DMS153 (cell line): Measurements from ENCODE around the gene RIMBP2.

ENCODE experiments used
- DNase-seq: peaks from one replicate; lab custom pipeline; 2025; lab: John Stamatoyannopoulos, UW

RIMBP2 gene

GRCh38 chr12:130626601-130627000 lies 89.5 kb downstream of the RIMBP2 start:
- no peak for DNase-seq

DNA sequence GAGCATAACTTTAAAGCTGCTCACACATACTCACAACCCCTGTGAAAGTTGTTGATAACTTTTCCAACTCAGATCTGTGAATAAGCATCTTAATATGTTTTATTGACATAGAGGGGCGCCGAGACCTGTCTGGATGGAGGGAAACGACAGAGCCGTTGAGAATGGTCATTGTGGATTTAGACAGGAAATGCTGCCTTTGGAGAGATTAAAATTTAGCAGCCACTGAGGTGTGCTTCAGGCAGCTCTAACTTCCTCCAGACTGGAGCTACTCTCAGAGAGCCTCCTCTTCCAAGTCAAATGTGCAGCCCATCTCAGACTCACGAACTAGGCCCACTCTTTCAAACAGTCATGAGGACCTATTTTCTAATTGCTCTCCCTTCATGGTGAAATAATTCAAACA lies 90.9 kb downstream of the RIMBP2 start:
- DNase-seq = no peak

DNA sequence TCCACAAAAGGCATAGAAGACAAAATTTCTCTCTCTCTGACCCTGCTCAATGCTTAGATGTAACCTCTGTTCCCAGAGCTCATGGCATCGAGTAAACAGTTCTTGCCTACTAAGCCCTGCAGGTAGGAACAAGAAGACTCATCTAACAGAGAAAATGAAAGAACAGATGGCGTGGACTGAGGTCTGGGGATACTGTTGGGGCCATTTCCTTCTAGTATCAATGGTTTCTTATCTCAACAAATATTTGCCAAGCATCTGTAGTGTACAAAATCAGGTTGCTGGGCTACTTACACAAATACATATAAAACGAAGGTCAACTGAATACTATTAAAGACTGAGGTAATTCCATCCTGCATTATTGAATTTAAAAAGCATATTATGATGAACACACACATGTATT lies 93.3 kb downstream of the RIMBP2 start:
- peak; percentile 84 for DNase-seq

- DNase-seq = no peak
These were observed 94.3 kb downstream of the RIMBP2 start for GRCh38 chr12:130621696-130622298.

- DNase-seq = no peak
These were observed 95.3 kb downstream of the RIMBP2 start for GRCh38 chr12:130620756-130621155.

DNA sequence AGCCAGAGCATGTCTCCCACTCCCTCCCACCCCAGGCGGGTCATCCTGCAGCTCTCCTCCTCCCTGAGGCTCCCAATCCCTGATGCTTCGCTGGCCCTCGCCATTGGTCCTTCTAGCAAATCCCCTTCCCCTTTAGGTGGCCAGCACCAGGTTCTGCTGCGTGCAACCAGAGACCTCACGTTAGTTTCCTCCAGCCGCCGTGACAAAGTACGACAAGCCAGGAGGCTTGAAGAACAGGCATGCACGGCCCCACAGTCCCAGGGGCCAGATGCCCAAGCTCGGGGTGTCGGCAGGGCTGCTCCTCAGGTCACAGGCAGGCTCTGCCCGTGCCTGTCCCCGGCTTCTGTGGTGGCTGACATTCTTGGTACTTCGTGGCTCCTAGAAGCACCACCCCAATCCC lies 95.8 kb downstream of the RIMBP2 start:
- DNase-seq = no peak

DNA sequence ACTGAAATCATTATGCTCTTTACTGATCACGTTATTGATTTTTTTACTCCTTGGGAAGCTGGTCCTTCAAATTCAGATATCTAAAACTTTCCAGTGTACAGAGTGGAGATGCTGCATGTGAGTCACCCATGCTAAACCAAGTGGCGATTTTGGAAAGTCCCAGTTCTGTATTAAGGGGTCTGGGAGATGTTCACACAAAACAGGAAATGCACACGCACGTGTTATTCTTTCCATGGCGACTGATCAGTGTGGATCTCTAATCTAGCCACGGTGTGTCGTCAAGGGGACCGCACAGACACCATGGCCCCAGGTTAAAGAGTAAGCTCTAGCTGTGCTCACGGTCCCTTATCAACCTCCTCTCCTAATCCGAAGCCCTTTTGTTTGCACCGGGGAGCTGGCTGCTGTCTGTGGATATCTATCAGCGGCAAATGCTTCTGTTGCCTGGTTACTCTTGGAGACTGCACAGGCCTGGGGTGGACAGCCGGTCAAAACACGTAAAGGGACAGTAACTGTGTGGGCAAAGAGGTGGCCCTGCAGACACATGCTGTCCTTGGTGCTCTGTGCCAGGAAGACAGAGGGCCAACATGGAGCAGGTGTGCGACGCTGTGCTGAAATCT lies 96.6 kb downstream of the RIMBP2 start:
- no peak for DNase-seq

DNA sequence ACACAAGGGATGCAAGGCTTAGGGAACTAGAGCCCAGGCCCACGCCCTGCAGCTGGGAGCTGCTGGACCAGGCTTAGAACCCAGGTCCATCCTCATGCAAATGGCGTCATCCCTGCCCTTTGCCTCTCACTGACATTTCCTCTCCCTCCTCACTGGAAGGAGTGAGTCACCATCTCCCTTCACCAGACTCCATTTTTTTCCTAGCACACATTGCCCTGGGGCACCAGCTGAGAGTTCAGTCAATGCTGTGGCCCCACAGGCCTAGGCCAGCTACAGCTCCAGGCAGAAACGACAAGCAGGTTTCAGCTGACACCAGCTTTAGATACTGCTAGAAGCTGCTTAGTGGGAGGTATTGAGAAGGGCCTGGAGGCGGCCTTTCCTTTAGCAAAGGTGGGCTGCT lies 98.9 kb downstream of the RIMBP2 start:
- no peak for DNase-seq

GRCh38 chr12:130615861-130616345 lies 100.2 kb downstream of the RIMBP2 start:
- no peak for DNase-seq

- no peak for DNase-seq
These were observed 101.6 kb downstream of the RIMBP2 start for GRCh38 chr12:130614530-130614905.

DNA sequence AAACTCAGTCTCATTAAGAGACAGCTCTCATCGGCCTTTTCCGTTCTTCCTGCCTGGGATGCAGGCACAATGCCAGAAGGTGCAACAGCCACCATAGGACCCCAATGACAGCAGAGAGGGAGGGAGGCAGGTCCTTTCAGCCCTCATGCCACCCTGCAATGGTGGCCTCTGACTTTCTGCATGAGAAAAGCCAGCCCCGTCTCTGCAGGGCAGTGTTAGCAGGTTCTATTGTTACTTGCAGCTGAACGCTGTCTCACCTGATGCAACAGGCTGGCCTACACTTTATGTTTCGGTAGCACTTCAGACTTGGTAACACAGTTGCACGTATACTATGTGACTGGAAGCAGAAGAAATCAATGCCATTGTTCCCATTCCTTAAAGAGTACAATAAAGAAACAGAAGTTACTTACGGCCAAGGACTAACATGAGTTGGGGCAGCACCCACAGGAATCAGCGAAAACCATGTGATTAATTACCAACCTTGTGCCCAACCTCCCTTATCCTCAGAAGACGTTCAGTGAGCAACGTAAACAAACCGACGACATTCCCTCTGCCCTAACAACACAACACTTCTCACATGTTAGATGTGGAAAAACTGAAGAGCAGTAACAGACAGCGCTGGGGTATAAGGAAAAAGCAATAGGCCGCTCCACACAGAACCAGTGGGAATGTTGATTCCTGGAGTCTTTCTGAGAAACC lies 102.1 kb downstream of the RIMBP2 start:
- DNase-seq = no peak

- no peak for DNase-seq
These were observed 103.0 kb downstream of the RIMBP2 start for GRCh38 chr12:130613131-130613530.

DNA sequence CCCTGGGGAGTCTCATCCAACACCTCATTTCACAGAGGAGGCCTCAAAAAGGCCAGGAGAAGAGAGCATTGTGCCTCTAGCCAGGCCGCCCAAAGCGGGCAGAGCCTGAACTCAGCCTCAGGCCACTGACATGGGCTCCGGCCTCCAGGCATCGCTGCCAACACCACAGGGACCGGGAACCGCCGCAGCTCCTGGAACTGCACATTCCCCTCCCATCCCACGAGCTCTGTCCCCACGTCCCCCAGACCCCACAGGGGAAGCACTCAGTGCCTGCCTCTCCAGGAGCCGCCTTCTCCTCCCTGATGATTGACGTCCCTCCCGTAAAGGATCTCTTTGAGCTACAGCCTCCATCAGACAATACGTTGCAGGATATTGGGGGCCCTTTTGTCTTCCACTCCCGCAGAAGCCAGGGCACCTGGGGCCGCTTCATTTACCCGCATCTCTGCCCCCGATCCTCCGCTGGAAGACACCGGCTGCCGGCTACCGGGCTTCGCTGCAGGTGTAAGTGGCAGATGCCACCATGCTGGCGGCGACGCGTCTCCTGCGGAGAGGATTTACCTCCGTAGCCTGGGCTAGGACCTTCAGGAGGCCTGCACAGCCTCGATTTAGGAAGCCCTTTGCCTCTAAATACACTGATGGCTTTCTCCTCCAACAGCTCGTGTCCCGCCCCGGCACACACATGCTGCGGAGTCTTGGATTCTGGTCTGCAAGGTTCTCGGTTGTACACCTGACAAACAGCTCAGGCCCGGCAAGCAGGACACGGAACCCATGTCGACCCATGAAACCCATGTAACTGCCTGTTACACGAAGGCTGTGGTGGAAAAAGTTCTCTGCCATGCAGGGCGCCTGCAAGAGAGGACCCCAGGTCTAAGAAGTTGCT lies 104.8 kb downstream of the RIMBP2 start:
- DNase-seq = no peak

GRCh38 chr12:130609966-130610365 lies 106.1 kb downstream of the RIMBP2 start:
- no peak for DNase-seq

DNA sequence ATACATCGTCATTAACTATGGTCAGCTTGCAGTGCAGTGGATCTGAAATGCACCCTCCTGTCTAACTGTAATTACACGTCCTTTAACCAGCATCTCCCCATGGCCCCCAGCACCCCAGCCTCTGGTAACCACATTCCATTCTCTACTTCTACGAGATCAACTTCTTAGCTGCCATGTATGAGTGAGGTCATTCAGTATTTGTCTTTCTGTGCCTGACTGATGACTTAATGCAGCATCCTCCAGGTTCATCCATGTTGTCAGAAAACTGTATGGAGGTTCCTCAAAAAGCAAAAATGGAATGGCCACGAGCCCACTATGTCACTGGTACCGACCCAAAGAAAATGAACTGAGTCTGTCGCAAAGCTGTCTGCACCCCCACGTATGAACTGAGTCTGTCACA lies 107.3 kb downstream of the RIMBP2 start:
- no peak for DNase-seq

- no peak for DNase-seq
These were observed 108.0 kb downstream of the RIMBP2 start for GRCh38 chr12:130608132-130608531.

DNA sequence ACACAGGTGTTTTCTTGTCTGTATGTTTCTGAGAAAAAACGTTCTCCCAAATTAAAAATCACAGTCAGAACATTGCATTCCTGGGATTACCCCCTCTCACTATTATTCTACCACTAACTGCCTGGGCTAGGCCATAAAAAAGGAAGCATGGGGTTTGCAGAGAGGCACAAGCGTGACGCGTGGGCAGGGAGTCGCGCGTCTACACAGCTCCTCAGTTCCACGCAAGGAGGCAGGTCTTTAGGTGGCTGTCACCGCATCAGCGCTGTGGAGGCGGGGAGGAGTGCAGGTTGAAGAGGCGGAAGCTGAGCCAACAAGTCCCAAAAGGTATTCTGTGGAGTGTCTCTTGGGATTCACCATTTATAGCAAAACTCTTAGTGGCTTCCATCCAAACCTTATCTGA lies 109.9 kb downstream of the RIMBP2 start:
- no peak for DNase-seq

GRCh38 chr12:130603396-130603965 lies 112.6 kb downstream of the RIMBP2 start:
- DNase-seq = no peak

DNA sequence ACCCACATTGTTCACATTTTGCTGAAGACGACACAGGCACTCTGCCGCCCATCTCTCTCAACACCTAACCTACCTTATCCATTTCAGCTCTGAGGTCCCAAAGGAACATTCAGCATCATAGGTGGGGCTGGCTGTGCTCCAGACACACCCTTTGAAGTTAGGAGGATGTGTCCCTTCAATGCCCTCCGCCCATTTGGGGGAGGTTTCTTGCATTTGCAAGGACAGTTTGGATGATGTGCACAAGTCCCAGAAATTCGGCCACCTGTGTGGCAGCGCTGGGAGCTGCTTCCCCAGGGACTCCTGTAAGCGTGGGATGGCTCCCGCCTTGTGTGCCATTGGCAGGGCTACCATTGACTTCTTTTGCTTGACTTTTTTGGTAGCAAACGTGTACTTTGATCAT lies 113.8 kb downstream of the RIMBP2 start:
- DNase-seq = no peak

GRCh38 chr12:130601327-130601726 lies 114.8 kb downstream of the RIMBP2 start:
- no peak for DNase-seq

DNA sequence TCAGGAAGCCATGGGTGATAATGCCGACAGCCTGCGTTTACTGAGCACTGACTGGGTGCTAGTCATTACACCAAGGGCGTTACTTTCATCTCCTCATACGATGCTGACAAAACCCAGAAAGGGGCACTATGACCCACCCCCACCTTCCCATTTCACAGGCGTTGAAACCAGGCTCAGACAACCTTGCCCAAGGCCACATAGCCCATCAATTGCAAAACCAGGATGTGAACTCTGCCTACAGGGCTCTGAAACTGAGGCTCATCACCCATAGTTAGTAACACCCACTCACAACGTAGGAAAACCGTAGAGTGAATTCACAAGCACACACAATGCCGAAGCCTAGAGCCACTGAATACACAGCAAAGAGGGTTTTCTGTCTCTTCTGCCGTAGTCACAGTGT lies 119.9 kb downstream of the RIMBP2 start:
- no peak for DNase-seq

DNA sequence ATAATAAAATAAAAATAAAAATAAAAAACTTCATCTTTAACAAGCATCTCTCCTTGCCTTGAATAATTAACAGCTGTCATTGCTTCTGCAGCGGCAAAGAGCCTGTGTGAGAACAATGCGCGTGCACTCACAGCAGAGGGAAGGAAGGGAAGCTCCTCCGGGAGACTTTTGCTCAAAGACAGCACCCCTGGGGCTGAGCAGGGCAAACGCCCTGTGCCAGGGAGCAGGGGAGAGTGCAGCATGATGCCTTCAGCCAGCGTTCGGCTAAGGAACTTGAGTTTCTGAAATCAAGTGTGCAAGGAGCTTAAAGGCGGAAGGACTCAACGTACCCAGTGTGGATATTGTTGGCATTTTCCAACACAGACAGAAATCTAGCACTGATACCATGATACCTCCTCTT lies 120.5 kb downstream of the RIMBP2 start:
- no peak for DNase-seq
